HUES64 (cell line): ENCODE measurements around the gene FTO.

Experiments
- H3K27ac ChIP-seq: 2 replicates; pipeline ENCODE4 v1.7.0; 2013; ENCODE audit warnings: low read depth, low read length, inconsistent platforms
- H3K27me3 ChIP-seq: 2 replicates; pipeline ENCODE4 v1.6.1; 2013; ENCODE audit warnings: mild to moderate bottlenecking, low read length; ENCODE audit not compliant: insufficient read depth
- H3K36me3 ChIP-seq: 2 replicates; pipeline ENCODE4 v1.6.1; 2013; ENCODE audit warnings: mild to moderate bottlenecking, low read length; ENCODE audit not compliant: insufficient read depth
- H3K4me1 ChIP-seq: 2 replicates; pipeline ENCODE4 v1.6.1; 2013; ENCODE audit warnings: mild to moderate bottlenecking, low read length, moderate library complexity; ENCODE audit not compliant: insufficient read depth
- H3K4me3 ChIP-seq: 2 replicates; pipeline ENCODE4 v1.5.1; 2013; ENCODE audit warnings: mild to moderate bottlenecking, low read length, moderate library complexity
- H3K9ac ChIP-seq: 2 replicates; pipeline ENCODE4 v1.6.1; 2013; ENCODE audit warnings: mild to moderate bottlenecking, low read depth, low read length
- H3K9me3 ChIP-seq: 2 replicates; pipeline ENCODE4 v1.6.1; 2013; ENCODE audit warnings: low read depth, low read length; ENCODE audit not compliant: insufficient read depth
- WGBS: fragments of 150-250, 120-280 bp; methylation state at CpG from one replicate; pipeline ENCODE4 v1.1.7; 2013; ENCODE audit warnings: missing lambda C conversion rate; 5-methylcytosine and 5-hydroxymethylcytosine counted together

FTO gene

DNA sequence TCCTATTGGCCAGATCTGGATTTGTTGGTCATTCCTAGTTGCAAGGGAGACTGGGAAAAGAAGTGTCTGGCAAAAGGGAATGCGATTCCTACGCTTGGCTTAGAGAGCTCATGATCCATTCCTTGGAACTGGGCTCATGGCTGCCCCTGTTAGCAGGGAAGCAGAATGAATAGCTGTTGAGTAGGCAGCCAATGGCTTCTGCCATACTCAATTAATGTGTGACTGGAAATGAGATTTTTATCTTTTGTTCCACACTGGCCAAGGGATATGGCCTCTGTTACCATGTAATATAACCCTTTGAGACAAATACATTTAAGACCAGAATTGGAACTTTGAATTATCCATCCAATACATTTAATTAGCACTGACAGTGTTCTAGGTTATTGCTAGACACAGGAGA lies 31.0 kb downstream of the FTO start:
- Histone ChIP-seq H3K27ac (no peak overlapping the region), H3K9ac (no peak overlapping the region), H3K36me3 (no peaks in the 10 kb centered on the region), H3K4me1 (no peaks in the 10 kb centered on the region), H3K9me3 (no peaks in the 10 kb centered on the region), H3K27me3 (no peaks in the 10 kb centered on the region), H3K4me3 (no peak overlapping the region)
- 92% methylated on average over 2 of the region's 2 CpGs for WGBS

DNA sequence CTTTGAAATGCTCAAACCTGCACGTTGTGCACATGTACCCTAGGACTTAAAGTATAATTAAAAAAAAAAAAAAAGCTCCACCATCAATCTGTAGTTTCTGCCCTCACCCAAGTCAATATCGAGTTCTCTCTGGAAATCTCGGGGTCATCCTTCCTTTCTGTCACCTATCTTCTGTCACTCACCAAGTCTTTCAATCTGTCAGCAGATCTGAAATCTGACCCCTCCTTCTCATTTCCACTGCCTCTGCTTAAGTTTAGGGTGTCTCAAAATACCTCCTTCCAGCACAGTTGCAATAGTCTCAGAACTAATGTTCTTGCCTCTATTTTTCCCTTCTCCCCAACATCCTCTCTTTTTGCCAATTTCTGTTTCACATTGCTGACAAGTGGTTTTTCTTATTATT lies 32.3 kb downstream of the FTO start:
- Histone ChIP-seq H3K27ac (no peak overlapping the region), H3K36me3 (no peaks in the 10 kb centered on the region), H3K27me3 (no peaks in the 10 kb centered on the region), H3K9me3 (no peaks in the 10 kb centered on the region), H3K4me1 (no peaks in the 10 kb centered on the region), H3K9ac (no peak overlapping the region), H3K4me3 (no peak overlapping the region)
- 92% methylated on average over 3 of the region's 3 CpGs for WGBS

DNA sequence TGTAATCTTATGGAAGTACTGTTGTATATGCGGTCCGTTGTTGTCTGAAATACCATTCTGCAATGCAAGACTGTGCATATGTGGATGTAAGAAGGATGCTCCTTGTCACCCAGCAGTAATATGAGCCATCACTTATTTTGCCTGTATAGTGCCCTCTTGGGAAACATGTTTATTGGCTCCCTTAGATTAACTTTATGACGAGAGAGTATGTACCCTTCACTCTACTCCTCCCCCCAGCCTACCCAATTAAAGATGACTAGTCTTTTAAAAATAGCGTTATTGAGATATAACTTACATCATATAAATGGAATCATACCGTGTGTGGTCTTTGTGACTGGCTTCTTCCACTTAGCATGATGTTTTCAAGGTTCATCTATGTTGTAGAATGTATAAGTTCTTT lies 33.6 kb downstream of the FTO start:
- no peaks in the 10 kb centered on the region for H3K4me1 ChIP-seq
- no peaks in the 10 kb centered on the region for H3K27me3 ChIP-seq
- no peak overlapping the region for H3K27ac ChIP-seq
- WGBS: 99% methylated on average over 3 of the region's 5 CpGs
- H3K9me3 ChIP-seq: no peaks in the 10 kb centered on the region
- no peak overlapping the region for H3K9ac ChIP-seq
- H3K36me3 ChIP-seq: no peaks in the 10 kb centered on the region
- no peak overlapping the region for H3K4me3 ChIP-seq

DNA sequence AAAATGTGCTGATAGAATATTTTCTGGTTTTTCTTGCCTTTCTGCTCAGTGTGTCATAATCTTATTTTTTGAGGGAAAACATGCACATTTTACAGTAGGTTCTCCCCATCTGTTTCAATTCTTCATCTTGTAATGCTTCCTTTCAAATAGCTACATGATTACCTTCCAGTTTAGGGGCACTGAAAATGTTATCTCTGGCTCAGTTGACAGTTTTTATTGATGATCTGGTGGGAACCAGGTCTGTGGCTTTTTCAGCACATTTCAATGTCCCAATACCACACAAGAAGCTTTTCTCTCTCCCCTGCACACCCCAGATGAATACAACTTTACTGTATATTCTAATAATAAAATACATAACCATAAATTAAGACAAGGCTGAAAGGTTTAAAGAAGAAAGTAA lies 36.5 kb downstream of the FTO start:
- Histone ChIP-seq H3K9me3 (no peaks in the 10 kb centered on the region), H3K27me3 (no peaks in the 10 kb centered on the region)

DNA sequence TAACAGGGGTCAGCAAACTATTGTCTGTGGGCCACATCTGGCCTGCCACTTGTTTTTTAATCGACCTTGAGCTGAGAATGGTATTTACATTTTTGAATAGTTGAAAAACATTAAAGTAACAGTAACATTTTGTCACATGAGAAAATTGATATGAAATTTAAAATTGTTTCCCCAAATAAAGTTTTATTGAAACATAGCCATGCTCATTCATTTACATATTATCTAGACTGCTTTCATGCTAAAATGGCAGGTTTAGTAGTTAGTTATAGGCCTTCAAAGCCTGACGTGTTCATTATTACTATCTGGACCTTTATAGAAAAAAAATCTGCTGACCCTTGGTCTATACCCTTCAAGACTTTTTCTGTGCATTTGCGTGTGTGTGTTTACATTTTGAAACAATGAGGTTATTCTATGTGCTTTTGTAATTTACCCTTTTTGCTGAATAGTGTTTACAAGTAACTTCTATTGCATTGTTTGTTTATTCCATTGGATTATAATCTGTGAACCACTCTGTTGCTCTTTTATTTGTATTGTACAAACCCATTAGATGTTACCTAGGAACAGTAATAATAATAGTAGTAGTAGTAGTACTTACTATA lies 37.1 kb downstream of the FTO start:
- Histone ChIP-seq H3K27ac (no peak overlapping the region), H3K36me3 (no peaks in the 10 kb centered on the region), H3K27me3 (no peaks in the 10 kb centered on the region), H3K4me1 (peaks cover 19% of the 10 kb centered on the region), H3K9ac (no peak overlapping the region), H3K9me3 (no peaks in the 10 kb centered on the region), H3K4me3 (no peak overlapping the region)
- 88% methylated on average over 3 of the region's 3 CpGs for WGBS

More for the DNA sequence above, 36.5 kb downstream of the FTO start:
- no peak overlapping the region for H3K4me3 ChIP-seq
- no peak overlapping the region for H3K27ac ChIP-seq
- H3K9ac ChIP-seq: no peak overlapping the region
- H3K36me3 ChIP-seq: no peaks in the 10 kb centered on the region
- H3K4me1 ChIP-seq: peaks cover 18% of the 10 kb centered on the region

DNA sequence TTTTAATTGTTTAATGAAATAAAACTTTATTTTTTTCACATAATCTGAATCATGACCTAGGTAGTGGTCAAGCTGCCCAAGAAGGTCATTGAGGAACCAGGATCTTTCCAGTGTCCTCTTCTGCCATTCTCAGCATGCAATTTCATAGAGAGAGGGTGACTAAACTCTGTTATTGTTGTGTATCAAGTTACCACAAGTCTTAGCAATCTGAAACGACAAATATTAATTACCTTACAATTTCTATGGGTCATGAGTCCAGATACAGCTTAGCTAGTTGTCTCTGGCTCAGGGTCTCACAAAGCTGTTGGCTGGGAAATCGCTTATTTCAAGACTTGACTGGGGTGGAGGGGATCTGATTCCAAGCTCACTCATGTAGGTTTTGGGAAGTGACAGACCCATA lies 37.6 kb downstream of the FTO start:
- Histone ChIP-seq H3K4me3 (no peak overlapping the region), H3K9me3 (no peaks in the 10 kb centered on the region), H3K36me3 (no peaks in the 10 kb centered on the region), H3K27me3 (no peaks in the 10 kb centered on the region), H3K4me1 (peaks cover 19% of the 10 kb centered on the region), H3K27ac (no peak overlapping the region), H3K9ac (no peak overlapping the region)
- 92% methylated on average over 2 of the region's 2 CpGs for WGBS

DNA sequence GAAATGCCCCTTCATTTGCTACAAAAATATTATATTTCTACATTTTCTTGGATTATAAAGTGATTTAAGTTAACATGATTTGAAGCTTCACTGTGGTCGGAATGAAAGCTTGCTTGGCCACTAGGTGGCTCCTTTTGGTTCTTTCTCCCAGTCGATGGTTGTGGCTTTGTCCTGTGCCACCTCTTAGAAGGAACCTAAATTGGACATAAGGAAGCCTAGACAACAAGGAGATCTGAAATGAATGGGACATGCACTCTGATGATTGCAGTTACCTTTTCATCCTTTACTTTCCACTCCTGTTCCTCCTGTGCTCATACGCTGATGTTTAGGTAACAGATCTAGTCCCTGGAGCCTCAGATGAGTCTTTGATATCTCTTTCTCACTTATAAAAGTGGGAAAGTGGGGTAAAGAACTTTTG lies 39.2 kb downstream of the FTO start:
- Histone ChIP-seq H3K4me1 (peaks cover 19% of the 10 kb centered on the region), H3K4me3 (no peak overlapping the region), H3K27ac (no peak overlapping the region), H3K9ac (no peak overlapping the region), H3K36me3 (no peaks in the 10 kb centered on the region), H3K9me3 (no peaks in the 10 kb centered on the region), H3K27me3 (no peaks in the 10 kb centered on the region)
- 61% methylated on average over 3 of the region's 3 CpGs for WGBS

DNA sequence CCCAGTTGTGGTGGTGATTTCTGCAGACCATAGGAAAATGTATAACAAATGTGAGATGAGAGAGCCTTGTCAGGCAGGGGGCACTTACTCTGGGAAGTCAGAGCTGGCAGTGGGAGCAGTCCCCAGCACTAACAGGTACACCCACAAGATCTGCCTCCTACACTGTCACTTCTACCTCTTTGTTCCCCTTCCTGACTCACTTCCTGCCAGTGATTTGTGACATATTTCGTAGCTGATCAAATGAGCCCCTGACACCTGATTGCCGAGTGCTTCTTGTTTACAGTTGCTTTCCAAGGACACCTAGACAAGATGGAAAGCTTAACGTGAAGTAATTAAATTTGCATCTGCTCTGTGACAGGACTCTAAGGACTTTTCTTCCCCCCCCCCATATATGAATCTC lies 40.5 kb downstream of the FTO start:
- H3K9ac ChIP-seq: no peak overlapping the region
- H3K9me3 ChIP-seq: no peaks in the 10 kb centered on the region

DNA sequence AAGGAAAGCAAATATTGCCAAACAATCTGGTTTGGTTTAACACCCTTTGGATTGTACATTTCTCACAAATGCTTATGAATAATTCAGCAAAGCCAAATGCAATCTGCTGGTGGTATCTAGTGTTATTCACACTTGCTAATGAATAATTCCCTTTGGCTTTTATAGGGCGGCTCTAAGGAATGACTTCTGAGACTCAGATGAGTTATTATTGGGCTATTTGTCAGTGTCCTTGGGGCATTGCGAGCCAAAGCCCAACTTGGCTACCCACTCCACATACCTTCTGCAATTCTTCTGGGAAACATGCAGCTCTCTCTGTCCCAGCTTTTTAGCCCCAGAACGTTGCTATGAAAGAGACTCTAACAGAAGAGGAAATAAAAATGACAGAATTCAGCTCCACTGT lies 41.1 kb downstream of the FTO start:
- H3K27ac ChIP-seq: no peak overlapping the region
- H3K4me1 ChIP-seq: peaks cover 19% of the 10 kb centered on the region
- 82% methylated on average over 3 of the region's 3 CpGs for WGBS
- H3K9ac ChIP-seq: no peak overlapping the region
- H3K9me3 ChIP-seq: no peaks in the 10 kb centered on the region
- H3K27me3 ChIP-seq: no peaks in the 10 kb centered on the region
- H3K36me3 ChIP-seq: no peaks in the 10 kb centered on the region
- no peak overlapping the region for H3K4me3 ChIP-seq

More for the DNA sequence above, 40.5 kb downstream of the FTO start:
- 61% methylated on average over 2 of the region's 3 CpGs for WGBS
- no peaks in the 10 kb centered on the region for H3K36me3 ChIP-seq
- no peaks in the 10 kb centered on the region for H3K27me3 ChIP-seq
- no peak overlapping the region for H3K27ac ChIP-seq
- H3K4me1 ChIP-seq: peaks cover 19% of the 10 kb centered on the region
- no peak overlapping the region for H3K4me3 ChIP-seq

DNA sequence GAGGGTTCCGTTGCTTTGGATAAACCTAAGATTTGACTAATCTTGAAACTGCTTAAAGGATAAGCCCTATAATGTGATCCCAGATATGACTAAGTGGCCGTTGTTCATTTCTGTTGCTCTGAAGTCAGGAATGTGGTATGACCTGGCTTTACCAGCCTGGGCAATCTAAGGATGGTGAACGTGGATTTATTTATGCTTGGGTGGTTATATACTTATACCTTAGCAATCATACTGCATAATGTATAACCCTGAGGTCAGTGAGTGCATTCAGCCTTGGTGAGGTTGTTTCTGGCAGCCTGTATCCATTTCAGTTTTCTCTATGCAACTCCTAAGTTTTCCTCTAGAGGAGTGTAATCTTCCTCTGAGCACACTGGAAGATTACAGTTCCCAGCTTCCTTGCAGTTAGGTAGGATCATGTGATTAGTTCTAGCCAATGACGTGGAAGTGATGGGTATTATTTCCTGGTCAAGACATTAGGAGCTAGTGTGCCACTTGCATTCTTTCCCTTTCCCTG lies 41.9 kb downstream of the FTO start:
- H3K4me3 ChIP-seq: no peak overlapping the region

DNA sequence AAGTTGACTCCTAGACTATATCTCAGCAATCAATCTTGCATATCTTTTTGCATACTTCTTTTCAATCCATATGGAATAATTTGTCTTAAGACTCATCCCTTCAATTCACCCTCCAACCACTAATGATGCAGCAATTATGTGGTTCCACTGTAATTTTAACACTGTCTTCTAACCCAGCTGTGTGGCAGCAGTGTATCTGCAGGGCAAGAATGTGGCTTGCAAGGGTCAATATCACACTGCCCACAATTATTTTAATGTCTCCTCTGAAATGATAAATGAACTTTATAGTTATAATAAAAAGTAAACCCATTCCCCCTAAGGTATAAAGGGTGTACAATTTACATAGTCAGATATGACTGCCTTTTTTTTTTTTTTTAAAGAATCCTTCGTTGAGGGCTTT lies 48.6 kb downstream of the FTO start:
- Histone ChIP-seq H3K9ac (no peak overlapping the region), H3K36me3 (no peaks in the 10 kb centered on the region), H3K27me3 (no peaks in the 10 kb centered on the region), H3K27ac (no peak overlapping the region), H3K4me3 (no peak overlapping the region), H3K4me1 (peaks cover 19% of the 10 kb centered on the region), H3K9me3 (no peaks in the 10 kb centered on the region)
- WGBS: 73% methylated on average over 1 of the region's 1 CpG

More for the DNA sequence above, 41.9 kb downstream of the FTO start:
- H3K27me3 ChIP-seq: no peaks in the 10 kb centered on the region
- H3K36me3 ChIP-seq: no peaks in the 10 kb centered on the region
- no peak overlapping the region for H3K27ac ChIP-seq
- H3K4me1 ChIP-seq: peaks cover 19% of the 10 kb centered on the region
- H3K9ac ChIP-seq: no peak overlapping the region
- 72% methylated on average over 3 of the region's 4 CpGs for whole genome bisulfite sequencing
- no peaks in the 10 kb centered on the region for H3K9me3 ChIP-seq

DNA sequence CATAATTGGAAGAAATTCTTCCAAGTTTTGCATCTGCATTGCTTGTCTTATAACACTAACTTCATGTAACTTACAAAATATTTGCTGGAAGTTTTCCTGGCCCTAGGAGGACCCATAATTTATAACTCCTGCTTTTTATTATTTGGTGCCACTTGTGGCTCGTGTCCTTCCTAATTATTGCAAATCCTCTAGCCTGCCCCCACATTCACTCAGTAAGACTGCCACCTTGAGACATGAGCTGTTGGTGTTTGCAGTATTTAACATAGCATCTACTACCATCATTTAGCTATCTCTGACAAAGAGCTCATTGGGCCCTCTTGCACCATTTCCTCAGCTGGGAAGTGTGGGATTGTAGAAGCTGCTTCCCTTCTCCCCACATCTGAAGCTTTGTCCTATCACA lies 49.5 kb downstream of the FTO start:
- 100% methylated on average over 1 of the region's 1 CpG for WGBS
- Histone ChIP-seq H3K9ac (no peak overlapping the region), H3K36me3 (no peaks in the 10 kb centered on the region), H3K27ac (no peak overlapping the region), H3K9me3 (no peaks in the 10 kb centered on the region), H3K4me3 (no peak overlapping the region), H3K27me3 (no peaks in the 10 kb centered on the region), H3K4me1 (peaks cover 19% of the 10 kb centered on the region)
